K562 (cell line): Measurements from ENCODE around the gene GRK1. TPM values are rescaled to one million over a fixed set of nuclear protein-coding genes. Genes with fewer than 3 reads are reported as not detected.

Source experiments
- ATAC-seq: fragments of 200-7000 bp; cut with Tn5 transposase; 3 replicates; pipeline ENCODE4 v1.9.1; 2020; ENCODE audit warnings: moderate library complexity
- BruUV-seq: library from RNA; stranded (reverse); fragments of 400-500 nt; replicated peaks from 2 replicates; lab custom pipeline; 2021; lab: Mats Ljungman, UMichigan
- CTCF ChIA-PET: fragments of 300-600 bp; formaldehyde crosslinking; extraction: SDS; loops from one replicate; lab custom pipeline; 2021; ENCODE audit warnings: low intra/inter-chr PET ratio; lab: Yijun Ruan, JAX
- POLR2A ChIA-PET: fragments of 300-600, 350-650 bp; sonication (Branson Sonifier 250); formaldehyde crosslinking; extraction: SDS; loops from one replicate; lab custom pipeline; 2021; ENCODE audit warnings: antibody characterized with exemption, inconsistent platforms; lab: Yijun Ruan, JAX
- DNase-seq, 4 experiments: peaks; one replicate each; pipeline versions ENCODE4 v3.0.0 to v3.0.0-alpha.2; 2011 to 2018; ENCODE audit warnings: low spot score in 3 of 4, mixed read lengths in 3 of 4; ENCODE audit errors: extremely low read depth in 1 of 4
- FAIRE-seq: peaks from 2 replicates; lab custom pipeline; 2011; peaks lifted over from hg19 to GRCh38; lab: Jason Lieb, UNC
- H2AFZ ChIP-seq: 2 replicates; pipeline ENCODE4 v1.6.0; 2011; ENCODE audit warnings: low read depth, low read length, control low read depth, inconsistent platforms
- H3K27ac ChIP-seq: fragments of 200-600 bp; 3 replicates; pipeline ENCODE4 v1.8.0; 2011; ENCODE audit warnings: low read depth, mild to moderate bottlenecking, control low read depth, inconsistent platforms, low read length, moderate library complexity, mixed read lengths; ENCODE audit errors: extremely low read depth
- H3K27me3 ChIP-seq, 2 experiments: fragments of 300-600 bp in 1 of 2; 2 replicates in 1 of 2; 3 replicates in 1 of 2; pipeline versions ENCODE4 v1.6.0 to v1.8.0; 2011; ENCODE audit warnings: inconsistent platforms in 2 of 2, low read length in 2 of 2, mild to moderate bottlenecking in 1 of 2, mixed read lengths in 1 of 2, moderate library complexity in 1 of 2; ENCODE audit not compliant: control insufficient read depth in 2 of 2, insufficient read depth in 2 of 2
- H3K36me3 ChIP-seq: fragments of 300-600 bp; 3 replicates; pipeline ENCODE4 v1.8.0; 2011; ENCODE audit warnings: mild to moderate bottlenecking, low read length, inconsistent platforms; ENCODE audit not compliant: control insufficient read depth, insufficient read depth
- H3K4me1 ChIP-seq, 2 experiments: fragments of 200-600 bp in 1 of 2; replicated peaks in 1 of 2; 2 replicates in 1 of 2; 3 replicates in 1 of 2; pipeline versions ENCODE4 v1.5.1 to v1.8.0; 2011; ENCODE audit warnings: inconsistent platforms in 2 of 2, low read length in 2 of 2, mild to moderate bottlenecking in 1 of 2, mixed read lengths in 1 of 2, moderate library complexity in 1 of 2; ENCODE audit not compliant: control insufficient read depth in 2 of 2, insufficient read depth in 2 of 2
- H3K4me2 ChIP-seq: 2 replicates; pipeline ENCODE4 v1.6.1; 2011; ENCODE audit warnings: low read length, control low read depth, inconsistent platforms, mixed read lengths; ENCODE audit not compliant: insufficient read depth
- H3K4me3 ChIP-seq: fragments of 200-600 bp; sonication (generic), shearing (Covaris generic); 2 replicates; pipeline ENCODE4 v1.5.1; 2016; ENCODE audit warnings: control low read depth, inconsistent platforms
- H3K79me2 ChIP-seq: fragments of 200-600 bp; 3 replicates; pipeline ENCODE4 v1.8.0; 2011; ENCODE audit warnings: low read length, inconsistent platforms; ENCODE audit not compliant: control insufficient read depth, insufficient read depth
- H3K9ac ChIP-seq, 2 experiments: 2 replicates each; pipeline versions ENCODE4 v1.6.0 to v1.6.1; 2011; ENCODE audit warnings: low read depth in 2 of 2, low read length in 2 of 2, control low read depth in 1 of 2, inconsistent platforms in 1 of 2, mild to moderate bottlenecking in 1 of 2, mixed read lengths in 1 of 2; ENCODE audit not compliant: insufficient read depth in 1 of 2
- H3K9me1 ChIP-seq: one replicate; pipeline ENCODE4 v1.6.0; 2011; ENCODE audit warnings: inconsistent platforms, mild to moderate bottlenecking, low read length, moderate library complexity; ENCODE audit not compliant: control insufficient read depth, insufficient read depth
- H3K9me3 ChIP-seq: replicated peaks from 2 replicates; pipeline ENCODE4 v1.5.1; 2011; ENCODE audit warnings: low read depth, low read length, inconsistent platforms; ENCODE audit not compliant: control insufficient read depth, insufficient read depth
- H4K20me1 ChIP-seq: replicated peaks from 2 replicates; pipeline ENCODE4 v1.6.1; 2011; ENCODE audit warnings: low read length, inconsistent platforms, mixed read lengths; ENCODE audit not compliant: control insufficient read depth, insufficient read depth
- AFF1 ChIP-seq, 2 experiments: fragments of 450-650 bp; IDR thresholded peaks; 2 replicates each; pipeline ENCODE4 v1.6.1; 2018; ENCODE audit warnings: mild to moderate bottlenecking in 2 of 2, low read depth in 1 of 2; ENCODE audit not compliant: partially characterized antibody in 2 of 2
- HBP1 ChIP-seq: fragments of 450-650 bp; formaldehyde crosslinking; IDR thresholded peaks from 2 replicates; pipeline ENCODE4 v1.4.0; 2022; ENCODE audit warnings: missing genetic modification characterization
- LCOR ChIP-seq: sonication (generic); formaldehyde crosslinking; IDR thresholded peaks from 2 replicates; pipeline ENCODE4 v1.8.0; 2022; ENCODE audit warnings: mild to moderate bottlenecking, missing genetic modification reagents
- POLR2B ChIP-seq: fragments of 450-650 bp; IDR thresholded peaks from 2 replicates; pipeline ENCODE4 v1.6.1; 2018; ENCODE audit warnings: low read depth; ENCODE audit not compliant: partially characterized antibody
- PREB ChIP-seq: sonication (generic); formaldehyde crosslinking; IDR thresholded peaks from 2 replicates; pipeline ENCODE4 v1.8.1; 2023; ENCODE audit warnings: mild to moderate bottlenecking, missing genetic modification reagents
- YBX1 ChIP-seq: fragments of 450-650 bp; IDR thresholded peaks from 2 replicates; pipeline ENCODE4 v1.7.1; 2016; ENCODE audit warnings: mild to moderate bottlenecking
- WGBS: fragments of 100-300 bp; shearing (Covaris generic); methylation state at CpG from one replicate; pipeline ENCODE4 v1.1.6; 2016; ENCODE audit warnings: low coverage, mixed read lengths; ENCODE audit not compliant: insufficient coverage; ENCODE audit errors: missing lambda C conversion rate; 5-methylcytosine and 5-hydroxymethylcytosine counted together
- in situ Hi-C: fragments of 300-500 bp; cut with MboI; formaldehyde crosslinking; loops from 4 replicates; pipeline ENCODE4 v1.15.0; 2018; ENCODE audit warnings: inconsistent platforms, mixed read lengths
- intact Hi-C: fragments of 100-400 bp; cut with micrococcal nuclease; formaldehyde crosslinking; loops from 2 replicates; pipeline ENCODE4 v1.14.2; 2022
- polyA plus RNA-seq, 8 experiments: library from polyadenylated mRNA; depleted of rRNA in 4 of 8; stranded (reverse) in 5 of 8; unstranded in 3 of 8; fragments of >200 nt; fragmentation: Nextera tagmentation in 2 of 8; fragmentation: Illumina TruSeq in 1 of 8; extraction: Ambion mirVana in 2 of 8; extraction: Trizol in 1 of 8; gene quantifications; 2 replicates each; pipeline versions ENCODE4 v1.2.1 to v1.2.3, GENCODE V29; 2011 to 2014; ENCODE audit warnings: inconsistent platforms in 1 of 8, missing spikeins in 1 of 8
- total RNA-seq, 7 experiments: library from RNA; depleted of rRNA in 6 of 7; stranded (reverse); fragments of >200 nt in 6 of 7; fragmentation: Illumina TruSeq in 2 of 7; extraction: Trizol in 2 of 7; gene quantifications; 2 replicates each; pipeline versions ENCODE4 v1.2.1 to v1.2.3, GENCODE V29; 2011 to 2021; ENCODE audit warnings: low replicate concordance in 1 of 7

Gene GRK1
- total and polyA plus RNA-seq, 9 of the 15 experiments (the other 6 are each of a cell fraction or from before 2014, with no cell fraction given) = 0.09 TPM; not detected in 8

- Histone ChIP-seq H3K79me2 (no peaks in the 10 kb centered on the region), H3K9me1 (no peaks in the 10 kb centered on the region), H3K27ac (no peak overlapping the region), H3K9me3 (no peaks in the 10 kb centered on the region), H3K4me2 (no peak overlapping the region), H3K27me3 (peaks cover 21 to 41% of the 10 kb centered on the region in 2 experiments; a peak in 3 of 5 replicates), H3K4me1 (peaks cover 0 to 18% of the 10 kb centered on the region in 2 experiments; a peak in 2 of 5 replicates), H3K9ac (no peak overlapping the region), H2AFZ (no peak overlapping the region), H3K4me3 (no peak overlapping the region), H4K20me1 (no peaks in the 10 kb centered on the region), H3K36me3 (no peaks in the 10 kb centered on the region)
- TF ChIP-seq AFF1 (IDR thresholded peaks at IDR 0.05; ENCODE audit: low read depth in 1 of 2, partially characterized antibody in 2 of 2) (no peak), LCOR (no peak), POLR2B (no peak), YBX1 (no peak), PREB (no peak), HBP1 (no peak)
- FAIRE-seq (no peak), DNase-seq (no peak), ATAC-seq (no peak)
- intact Hi-C loops (no loop called here), in situ Hi-C loops (loop anchor here (5.0 kb wide), 1 partner anchor 72 kb away; no protein-coding TSS in a partner anchor)
- WGBS = 10% methylated on average over 4 of the region's 19 CpGs
- POLR2A ChIA-PET = no interaction called here
- BruUV-seq = no TSS peak
- CTCF ChIA-PET = no interaction called here
Observed at GRCh38 chr13:113670541-113670940, 3.5 kb downstream of the GRK1 start.
